Breast epithelium (tissue), 4 donors: ENCODE results near the gene REEP1. TPM values are rescaled to one million over a fixed set of nuclear protein-coding genes. Genes with fewer than 3 reads are reported as not detected.

Experiments used
- DNase-seq, 2 donors: peaks; one replicate each; pipeline ENCODE4 v3.0.0-alpha.2; 2019; ENCODE audit warnings: low spot score in 2 of 2
- H3K27ac ChIP-seq, 2 donors: fragments of 200-600 bp; sonication (generic) in 1 of 2; one replicate each; pipeline ENCODE4 v1.5.1; 2016 to 2019; ENCODE audit warnings: mild to moderate bottlenecking in 1 of 2
- H3K27me3 ChIP-seq, 2 donors: fragments of 200-600 bp; sonication (generic) in 1 of 2; one replicate each; pipeline versions ENCODE4 v1.5.1 to v1.6.0; 2017 to 2019; ENCODE audit warnings: control low read depth in 1 of 2, mild to moderate bottlenecking in 1 of 2
- H3K36me3 ChIP-seq: fragments of 200-600 bp; one replicate; pipeline ENCODE4 v1.5.1; 2019
- H3K4me1 ChIP-seq, 2 donors: fragments of 200-600 bp; sonication (generic); one replicate each; pipeline ENCODE4 v1.5.1; 2016 to 2019; ENCODE audit warnings: control low read depth in 1 of 2
- H3K4me3 ChIP-seq, 3 donors: fragments of 200-600 bp; sonication (generic); 1 replicate in 2 of 3; 2 replicates in 1 of 3; pipeline ENCODE4 v1.5.1; 2016 to 2019; ENCODE audit warnings: mild to moderate bottlenecking in 3 of 3, moderate library complexity in 2 of 3
- H3K9me3 ChIP-seq, 2 donors: fragments of 200-600 bp; sonication (generic) in 1 of 2; one replicate each; pipeline ENCODE4 v1.5.1; 2016 to 2019; ENCODE audit warnings: control low read depth in 1 of 2
- POLR2A ChIP-seq: fragments of 450-650 bp; IDR thresholded peaks from one replicate; pipeline ENCODE4 v1.6.1; 2016; ENCODE audit warnings: antibody characterized with exemption, mild to moderate bottlenecking, moderate library complexity
- POLR2AphosphoS5 ChIP-seq, 3 donors: sonication (generic); formaldehyde crosslinking; IDR thresholded peaks; one replicate each; pipeline ENCODE4 v1.6.1; 2017; ENCODE audit warnings: antibody characterized with exemption in 3 of 3
- intact Hi-C: fragments of 100-400 bp; cut with DNase I; formaldehyde crosslinking; loops from one replicate; pipeline ENCODE4 v1.15.1; 2023; ENCODE audit warnings: low total_unique reads
- total RNA-seq, 3 donors: library from RNA; depleted of rRNA; stranded (reverse); fragments of >200 nt; gene quantifications; one replicate each; pipeline ENCODE4 v1.1.0, GENCODE V29; 2016
- TF ChIP-seq, protein P1 (sequence below), 3 donors: fragments of 450-650 bp; IDR thresholded peaks; one replicate each; pipeline ENCODE4 v1.5.1; 2016 to 2017; ENCODE audit warnings: antibody characterized with exemption in 3 of 3, mild to moderate bottlenecking in 3 of 3, moderate library complexity in 3 of 3

REEP1 gene
- total RNA-seq, 3 donors from 2014 or later: 0.32 to 3.8 (median 1.3) TPM

- Histone ChIP-seq H3K27me3 (no peaks in the 10 kb centered on the region), H3K36me3 (no peaks in the 10 kb centered on the region), H3K9me3 (no peaks in the 10 kb centered on the region), H3K4me3 (no peak overlapping the region), H3K4me1 (no peaks in the 10 kb centered on the region), H3K27ac (no peak overlapping the region)
- no peak for DNase-seq
- intact Hi-C loops: no loop called here
- TF ChIP-seq POLR2AphosphoS5 (IDR thresholded peaks at IDR 0.05) (no peak), POLR2A (no peak)
- TF ChIP-seq, protein P1, sequence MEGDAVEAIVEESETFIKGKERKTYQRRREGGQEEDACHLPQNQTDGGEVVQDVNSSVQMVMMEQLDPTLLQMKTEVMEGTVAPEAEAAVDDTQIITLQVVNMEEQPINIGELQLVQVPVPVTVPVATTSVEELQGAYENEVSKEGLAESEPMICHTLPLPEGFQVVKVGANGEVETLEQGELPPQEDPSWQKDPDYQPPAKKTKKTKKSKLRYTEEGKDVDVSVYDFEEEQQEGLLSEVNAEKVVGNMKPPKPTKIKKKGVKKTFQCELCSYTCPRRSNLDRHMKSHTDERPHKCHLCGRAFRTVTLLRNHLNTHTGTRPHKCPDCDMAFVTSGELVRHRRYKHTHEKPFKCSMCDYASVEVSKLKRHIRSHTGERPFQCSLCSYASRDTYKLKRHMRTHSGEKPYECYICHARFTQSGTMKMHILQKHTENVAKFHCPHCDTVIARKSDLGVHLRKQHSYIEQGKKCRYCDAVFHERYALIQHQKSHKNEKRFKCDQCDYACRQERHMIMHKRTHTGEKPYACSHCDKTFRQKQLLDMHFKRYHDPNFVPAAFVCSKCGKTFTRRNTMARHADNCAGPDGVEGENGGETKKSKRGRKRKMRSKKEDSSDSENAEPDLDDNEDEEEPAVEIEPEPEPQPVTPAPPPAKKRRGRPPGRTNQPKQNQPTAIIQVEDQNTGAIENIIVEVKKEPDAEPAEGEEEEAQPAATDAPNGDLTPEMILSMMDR (IDR thresholded peaks at IDR 0.05): no peak
These were observed 166.1 kb downstream of the REEP1 start for GRCh38 chr2:86171295-86171694.

- Histone ChIP-seq H3K36me3 (no peaks in the 10 kb centered on the region), H3K4me1 (no peaks in the 10 kb centered on the region), H3K27me3 (no peaks in the 10 kb centered on the region), H3K4me3 (no peak overlapping the region), H3K27ac (no peak overlapping the region), H3K9me3 (no peaks in the 10 kb centered on the region)
- TF ChIP-seq, protein P1 (IDR thresholded peaks at IDR 0.05): no peak
- TF ChIP-seq POLR2AphosphoS5 (IDR thresholded peaks at IDR 0.05): no peak
- TF ChIP-seq POLR2A: no peak
- intact Hi-C loops: no loop called here
- DNase-seq: no peak
These were observed 167.0 kb downstream of the REEP1 start for GRCh38 chr2:86170449-86170848.

Other genes starting within 250 kb of the REEP1 start
- gene POLR1A, start 231.7 kb downstream of the REEP1 start, total RNA-seq: 10 to 100 TPM; 12.4 to 19.4 (median 13.1) TPM
- 100 to 1,000 TPM in 1 of 3 donors, 10 to 100 TPM in 2; 70.1 to 126 (median 99.1) TPM for gene PTCD3, start 231.4 kb downstream of the REEP1 start, total RNA-seq
- 10 to 100 TPM; 44.8 to 56.1 (median 48.2) TPM for gene IMMT, start 142.2 kb downstream of the REEP1 start, total RNA-seq
- gene MRPL35, start 138.2 kb downstream of the REEP1 start, total RNA-seq: 10 to 100 TPM; 16.8 to 21.0 (median 21.0) TPM
- gene KDM3A, start 103.7 kb upstream of the REEP1 start, total RNA-seq: 10 to 100 TPM; 40.6 to 79.0 (median 61.3) TPM
- 100 to 1,000 TPM in 1 of 3 donors, 10 to 100 TPM in 2; 77.7 to 202 (median 97.3) TPM for gene CHMP3, start 225.8 kb upstream of the REEP1 start, total RNA-seq